Forelimb muscle (tissue), 1 donor: ENCODE data around the gene GNGT2. TPM values are rescaled to one million over a fixed set of nuclear protein-coding genes. Genes with fewer than 3 reads are reported as not detected.

ENCODE experiments used
- DNase-seq: peaks from one replicate; pipeline ENCODE4 v3.0.0-alpha.2; 2013; ENCODE audit warnings: low read depth
- polyA plus RNA-seq: library from polyadenylated mRNA; unstranded; fragments of 120-200 nt; gene quantifications from one replicate; pipeline ENCODE4 v1.2.1, GENCODE V29; 2013; ENCODE audit not compliant: insufficient read length

Gene GNGT2
- 1.2 TPM for polyA plus RNA-seq

GRCh38 chr17:49210158-49211029 is at the start of gene GNGT2, which contains the start of gene ABI3:
GNGT2 (minus strand) TSS chr17:49210574; CDS start chr17:49207422, 3,152 bp downstream.
ABI3 (plus strand) TSS chr17:49210707; CDS start chr17:49210725, 18 bp downstream.
- no peak for DNase-seq

- no peak for DNase-seq
Observed at GRCh38 chr17:49259663-49260010, 49.3 kb upstream of the GNGT2 start.

GRCh38 chr17:49258394-49258793 is 48.0 kb upstream of the GNGT2 start:
- no peak for DNase-seq

- DNase-seq, result no peak
Observed at GRCh38 chr17:49255125-49255524, 44.8 kb upstream of the GNGT2 start.

- no peak for DNase-seq
Observed at GRCh38 chr17:49254066-49254465, 43.7 kb upstream of the GNGT2 start.

GRCh38 chr17:49252148-49252695 is 41.8 kb upstream of the GNGT2 start:
- DNase-seq, result no peak

- no peak for DNase-seq
Observed at GRCh38 chr17:49249890-49250522, 39.6 kb upstream of the GNGT2 start.

- DNase-seq, result no peak
Observed at GRCh38 chr17:49249292-49249794, 39.0 kb upstream of the GNGT2 start.

- no peak for DNase-seq
Observed at GRCh38 chr17:49247944-49248343, 37.6 kb upstream of the GNGT2 start.

- no peak for DNase-seq
Observed at GRCh38 chr17:49244839-49245238, 34.5 kb upstream of the GNGT2 start.

- DNase-seq, result no peak
Observed at GRCh38 chr17:49242813-49243212, 32.4 kb upstream of the GNGT2 start.

- DNase-seq, result no peak
Observed at GRCh38 chr17:49241692-49242397, 31.5 kb upstream of the GNGT2 start.

GRCh38 chr17:49241040-49241439 is 30.7 kb upstream of the GNGT2 start:
- no peak for DNase-seq

GRCh38 chr17:49240619-49241018 is 30.2 kb upstream of the GNGT2 start:
- no peak for DNase-seq

GRCh38 chr17:49239963-49240362 is 29.6 kb upstream of the GNGT2 start:
- DNase-seq, result no peak

- DNase-seq, result no peak
Observed at GRCh38 chr17:49235896-49236295, 25.5 kb upstream of the GNGT2 start.

GRCh38 chr17:49234509-49235080 is 24.2 kb upstream of the GNGT2 start:
- DNase-seq, result no peak

GRCh38 chr17:49231563-49231894 is 21.2 kb upstream of the GNGT2 start:
- no peak for DNase-seq

GRCh38 chr17:49230636-49231562 is 20.5 kb upstream of the GNGT2 start, which contains the start of gene PHOSPHO1:
PHOSPHO1 (minus strand) TSS chr17:49230787; CDS start chr17:49226691, 4,096 bp downstream.
- DNase-seq, result no peak

- no peak for DNase-seq
Observed at GRCh38 chr17:49229805-49230600, 19.6 kb upstream of the GNGT2 start.
